Hippocampal formation (tissue), 2 donors: ENCODE results near the gene CNTNAP3B.
"Not testable (repeated sequence)": the region's sequence is repeated elsewhere in the genome, so short reads cannot be mapped to it uniquely, and the experiment has no call there.

ENCODE experiments used
- DNase-seq, 2 donors: peaks; one replicate each; lab custom pipeline; 2025; lab: John Stamatoyannopoulos, UW

CNTNAP3B gene

GRCh38 chr9:41977965-41978600 is 151.1 kb downstream of the CNTNAP3B start:
- DNase-seq = not testable (repeated sequence)

GRCh38 chr9:41974906-41975305 is 154.3 kb downstream of the CNTNAP3B start:
- DNase-seq = not testable (repeated sequence)

GRCh38 chr9:41953007-41953406 is 176.2 kb downstream of the CNTNAP3B start:
- DNase-seq = not testable (repeated sequence)

GRCh38 chr9:41941738-41942137 is 187.5 kb downstream of the CNTNAP3B start:
- DNase-seq = not testable (repeated sequence)

GRCh38 chr9:41938143-41938542 is 191.1 kb downstream of the CNTNAP3B start:
- DNase-seq = not testable (repeated sequence)

- not testable (repeated sequence) for DNase-seq
These were observed 193.5 kb downstream of the CNTNAP3B start for GRCh38 chr9:41935727-41936126.

- DNase-seq = not testable (repeated sequence)
These were observed 200.1 kb downstream of the CNTNAP3B start for GRCh38 chr9:41929172-41929571.

GRCh38 chr9:41917374-41917773 is 211.9 kb downstream of the CNTNAP3B start:
- not testable (repeated sequence) for DNase-seq

- DNase-seq = not testable (repeated sequence)
These were observed 223.7 kb downstream of the CNTNAP3B start for GRCh38 chr9:41905488-41905887.

GRCh38 chr9:41902762-41903161 is 226.5 kb downstream of the CNTNAP3B start:
- not testable (repeated sequence) for DNase-seq

- DNase-seq = not testable (repeated sequence)
These were observed 230.4 kb downstream of the CNTNAP3B start for GRCh38 chr9:41898720-41899343.

GRCh38 chr9:41874557-41874956 is 254.7 kb downstream of the CNTNAP3B start:
- DNase-seq = not testable (repeated sequence)

- not testable (repeated sequence) for DNase-seq
These were observed 273.8 kb downstream of the CNTNAP3B start for GRCh38 chr9:41855422-41855821.

GRCh38 chr9:41851848-41852740 is 277.1 kb downstream of the CNTNAP3B start:
- not testable (repeated sequence) for DNase-seq

GRCh38 chr9:41847829-41848228 is 281.4 kb downstream of the CNTNAP3B start:
- not testable (repeated sequence) for DNase-seq
